Pancreas (tissue), 10 donors: ENCODE data around the gene MLH1. TPM values are rescaled to one million over a fixed set of nuclear protein-coding genes. Genes with fewer than 3 reads are reported as not detected.
A peak's percentile ranks its signal among the peaks of the same experiment; 100 is the strongest.

Experiments used
- ATAC-seq, 4 donors: fragments of 200-7000 bp; cut with Tn5 transposase; one replicate each; pipeline versions ENCODE4 v1.8.0 to v1.9.1; 2020; ENCODE audit warnings: mild to moderate bottlenecking in 4 of 4, moderate library complexity in 4 of 4
- DNase-seq, 6 donors: peaks; one replicate each; pipeline ENCODE4 v3.0.0-alpha.2; 2020
- FAIRE-seq: peaks from 2 replicates; lab custom pipeline; 2012; peaks lifted over from hg19 to GRCh38; lab: Jason Lieb, UNC
- H3K27ac ChIP-seq, 4 donors: fragments of 200-600 bp; sonication (generic); 1 replicate in 3 of 4; 2 replicates in 1 of 4; pipeline versions ENCODE4 v1.5.0 to v1.8.0; 2020
- H3K27me3 ChIP-seq, 4 donors: fragments of 200-600 bp; one replicate each; pipeline ENCODE4 v1.8.0; 2021
- H3K36me3 ChIP-seq, 3 donors: fragments of 200-600 bp; sonication (generic) in 1 of 3; one replicate each; pipeline versions ENCODE4 v1.5.0 to v1.8.0; 2020 to 2021
- H3K4me1 ChIP-seq, 3 donors: fragments of 200-600 bp; one replicate each; pipeline ENCODE4 v1.8.0; 2021
- H3K4me3 ChIP-seq, 4 donors: fragments of 200-600 bp; sonication (generic) in 2 of 4; one replicate each; pipeline versions ENCODE4 v1.5.0 to v1.8.0; 2020 to 2021
- H3K9me3 ChIP-seq, 4 donors: fragments of 200-600 bp; one replicate each; pipeline ENCODE4 v1.8.0; 2021
- WGBS, 2 donors: extraction: QIAGEN DNeasy Blood & Tissue Kit; methylation state at CpG; one replicate each; pipeline ENCODE4 v1.1.7; 2013; 5-methylcytosine and 5-hydroxymethylcytosine counted together
- intact Hi-C, 3 donors: fragments of 100-400 bp; cut with DNase I; formaldehyde crosslinking; loops; one replicate each; pipeline versions ENCODE4 v1.11.1 to v1.14.2; 2022
- polyA plus RNA-seq, 2 donors: library from polyadenylated mRNA; stranded (reverse); fragments of 200-250 nt; gene quantifications; one replicate each; pipeline ENCODE4 v1.2.3, GENCODE V29; 2013
- total RNA-seq, 6 donors: library from RNA; stranded (reverse); fragmentation: NEBNext Ultra II Directional in 4 of 6; extraction: Animal tissue kit (Norgen Biotek cat#: 25700) in 4 of 6; gene quantifications; one replicate each; pipeline versions ENCODE4 v1.2.1 to v1.2.4, GENCODE V29; 2021 to 2023
- TF ChIP-seq, protein P1 (sequence below), 4 donors: fragments of 200-600 bp; sonication (generic) in 3 of 4; IDR thresholded peaks; one replicate each; pipeline versions ENCODE4 v1.5.0 to v1.8.0; 2021; ENCODE audit warnings: antibody characterized with exemption in 4 of 4
- donor health status: healthy with polysubstance abuse.
- donor health status: DM: no; HTN: no; CAD: no; lungs with moderate emphysema.
- donor health status: DM: no; HTN: no; CAD: no.
- donor health status: control.
- donor health status: control.
- donor health status: Bipolar disorder and iron deficiency.
- donor health status: DM: yes; HTN: yes; CAD: no.
- donor health status: DM: no; HTN: no; CAD: no.
- donor health status: DM: no; HTN: no; CAD: no.
- donor health status: DM: yes; HTN: yes; CAD: no.

Gene MLH1
- total and polyA plus RNA-seq, 8 donors = 7.9 to 16.4 (median 13.3) TPM

DNA sequence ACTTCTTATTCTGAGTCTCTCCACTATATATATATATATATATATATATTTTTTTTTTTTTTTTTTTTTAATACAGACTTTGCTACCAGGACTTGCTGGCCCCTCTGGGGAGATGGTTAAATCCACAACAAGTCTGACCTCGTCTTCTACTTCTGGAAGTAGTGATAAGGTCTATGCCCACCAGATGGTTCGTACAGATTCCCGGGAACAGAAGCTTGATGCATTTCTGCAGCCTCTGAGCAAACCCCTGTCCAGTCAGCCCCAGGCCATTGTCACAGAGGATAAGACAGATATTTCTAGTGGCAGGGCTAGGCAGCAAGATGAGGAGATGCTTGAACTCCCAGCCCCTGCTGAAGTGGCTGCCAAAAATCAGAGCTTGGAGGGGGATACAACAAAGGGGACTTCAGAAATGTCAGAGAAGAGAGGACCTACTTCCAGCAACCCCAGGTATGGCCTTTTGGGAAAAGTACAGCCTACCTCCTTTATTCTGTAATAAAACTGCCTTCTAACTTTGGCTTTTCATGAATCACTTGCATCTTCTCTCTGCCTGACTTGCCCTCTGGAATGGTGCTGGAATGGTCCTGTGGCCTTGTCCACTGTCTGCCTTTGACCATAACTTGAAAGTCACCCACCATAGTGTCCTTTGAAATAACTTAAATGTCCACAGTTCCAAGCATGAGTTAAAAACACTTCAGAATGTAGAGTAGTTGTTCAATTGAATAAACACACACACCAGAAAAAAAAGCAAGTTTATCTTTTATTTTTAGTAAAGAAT lies 32.4 kb downstream of the MLH1 start:
- H3K27ac ChIP-seq = no peak overlapping the region
- ATAC-seq (no peak), DNase-seq (no peak), FAIRE-seq (no peak)
- H3K36me3 ChIP-seq = peaks cover 6 to 29% (median 21%) of the 10 kb centered on the region in 3 donors
- no peaks in the 10 kb centered on the region for H3K27me3 ChIP-seq
- intact Hi-C loops = loop anchor here in 1 of 3 donors (10.0 kb wide), 1 partner anchor 189 kb away; no protein-coding TSS in a partner anchor
- whole genome bisulfite sequencing, 2 donors = 96 to 97% methylated on average over 3 of the region's 3 CpGs
- H3K4me1 ChIP-seq = no peaks in the 10 kb centered on the region
- TF ChIP-seq, protein P1, sequence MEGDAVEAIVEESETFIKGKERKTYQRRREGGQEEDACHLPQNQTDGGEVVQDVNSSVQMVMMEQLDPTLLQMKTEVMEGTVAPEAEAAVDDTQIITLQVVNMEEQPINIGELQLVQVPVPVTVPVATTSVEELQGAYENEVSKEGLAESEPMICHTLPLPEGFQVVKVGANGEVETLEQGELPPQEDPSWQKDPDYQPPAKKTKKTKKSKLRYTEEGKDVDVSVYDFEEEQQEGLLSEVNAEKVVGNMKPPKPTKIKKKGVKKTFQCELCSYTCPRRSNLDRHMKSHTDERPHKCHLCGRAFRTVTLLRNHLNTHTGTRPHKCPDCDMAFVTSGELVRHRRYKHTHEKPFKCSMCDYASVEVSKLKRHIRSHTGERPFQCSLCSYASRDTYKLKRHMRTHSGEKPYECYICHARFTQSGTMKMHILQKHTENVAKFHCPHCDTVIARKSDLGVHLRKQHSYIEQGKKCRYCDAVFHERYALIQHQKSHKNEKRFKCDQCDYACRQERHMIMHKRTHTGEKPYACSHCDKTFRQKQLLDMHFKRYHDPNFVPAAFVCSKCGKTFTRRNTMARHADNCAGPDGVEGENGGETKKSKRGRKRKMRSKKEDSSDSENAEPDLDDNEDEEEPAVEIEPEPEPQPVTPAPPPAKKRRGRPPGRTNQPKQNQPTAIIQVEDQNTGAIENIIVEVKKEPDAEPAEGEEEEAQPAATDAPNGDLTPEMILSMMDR (IDR thresholded peaks at IDR 0.05) = no peak
- H3K9me3 ChIP-seq = no peaks in the 10 kb centered on the region
- H3K4me3 ChIP-seq = no peak overlapping the region

DNA sequence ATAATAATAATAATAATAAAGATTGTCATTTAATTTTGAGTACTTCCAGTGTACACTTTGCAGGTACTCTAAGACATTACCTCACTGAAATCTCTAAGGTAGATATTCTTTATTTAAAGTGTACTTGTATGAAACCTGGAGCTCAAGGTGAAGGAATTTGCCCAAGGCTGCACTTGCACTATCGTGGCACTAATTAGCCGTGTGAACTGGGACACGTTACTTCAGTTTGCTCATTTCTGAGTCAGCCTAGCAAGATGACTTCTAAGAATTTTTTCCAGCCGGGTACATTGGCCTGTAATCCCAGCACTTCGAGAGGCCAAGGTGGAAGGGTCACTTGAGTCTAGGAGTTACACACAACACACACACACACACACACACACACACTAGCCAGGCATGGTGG lies 33.5 kb downstream of the MLH1 start:
- FAIRE-seq = no peak
- no peak for DNase-seq
- H3K4me1 ChIP-seq = no peaks in the 10 kb centered on the region
- no peak overlapping the region for H3K27ac ChIP-seq
- H3K4me3 ChIP-seq = no peak overlapping the region
- 93 to 95% methylated on average over 5 of the region's 5 CpGs for WGBS, 2 donors
- H3K27me3 ChIP-seq = no peaks in the 10 kb centered on the region
- TF ChIP-seq, protein P1 (IDR thresholded peaks at IDR 0.05) = no peak
- peaks cover 1 to 21% (median 19%) of the 10 kb centered on the region in 3 donors for H3K36me3 ChIP-seq
- H3K9me3 ChIP-seq = no peaks in the 10 kb centered on the region
- intact Hi-C loops = loop anchor here in 1 of 3 donors (10.0 kb wide), 1 partner anchor 188 kb away; no protein-coding TSS in a partner anchor
- ATAC-seq = no peak

DNA sequence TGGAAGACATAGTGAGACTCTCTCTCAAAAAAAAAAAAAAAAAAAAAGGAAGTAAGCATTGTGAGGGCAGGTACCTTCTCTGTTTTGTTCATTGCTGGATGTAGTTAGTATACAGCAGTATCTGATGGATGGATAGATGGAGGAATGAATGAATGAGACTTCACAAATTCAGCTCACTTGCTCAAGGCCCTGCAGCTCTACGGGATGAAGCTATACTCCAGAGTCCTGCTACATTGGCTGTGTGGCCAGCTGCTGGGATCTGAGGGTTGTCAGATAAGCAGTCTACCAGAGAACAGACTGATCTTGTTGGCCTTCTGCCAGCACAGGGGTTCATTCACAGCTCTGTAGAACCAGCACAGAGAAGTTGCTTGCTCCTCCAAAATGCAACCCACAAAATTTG lies 35.0 kb downstream of the MLH1 start:
- WGBS, 2 donors = 28 to 46% methylated on average over 1 of the region's 1 CpG
- FAIRE-seq (no peak), ATAC-seq (peak in 1 of 4 donors; percentile 64), DNase-seq (peak in 3 of 6 donors; percentile 13 to 39 (median 24))
- no peak overlapping the region for H3K27ac ChIP-seq
- peaks cover 0 to 14% (median 13%) of the 10 kb centered on the region in 3 donors for H3K36me3 ChIP-seq
- H3K27me3 ChIP-seq = no peaks in the 10 kb centered on the region
- intact Hi-C loops = loop anchor here in 1 of 3 donors (10.0 kb wide), 1 partner anchor 186 kb away; no protein-coding TSS in a partner anchor
- no peaks in the 10 kb centered on the region for H3K4me1 ChIP-seq
- H3K4me3 ChIP-seq = no peak overlapping the region
- TF ChIP-seq, protein P1 (IDR thresholded peaks at IDR 0.05) = no peak
- no peaks in the 10 kb centered on the region for H3K9me3 ChIP-seq

DNA sequence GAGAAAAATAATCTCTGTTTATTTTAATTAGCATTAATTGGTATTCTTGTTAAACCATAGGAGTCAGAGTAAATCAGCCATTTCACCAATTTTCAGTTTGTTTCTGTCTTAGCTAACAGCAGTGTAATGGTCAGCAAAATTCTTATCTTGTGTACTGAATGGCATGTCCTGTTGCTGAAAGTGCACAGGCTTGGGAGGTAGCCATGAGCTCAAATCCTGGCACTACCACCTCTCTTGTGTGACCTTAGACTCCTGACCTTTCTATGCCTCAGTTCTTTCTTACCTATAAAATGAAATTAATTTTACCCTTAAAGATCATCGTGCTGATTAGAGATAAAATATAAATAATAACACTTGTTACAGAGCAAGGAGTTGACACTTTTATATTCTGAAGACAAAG lies 35.8 kb downstream of the MLH1 start:
- Histone ChIP-seq H3K4me3 (no peak overlapping the region), H3K4me1 (no peaks in the 10 kb centered on the region), H3K27ac (no peak overlapping the region), H3K27me3 (no peaks in the 10 kb centered on the region), H3K36me3 (peaks cover 0 to 13% (median 12%) of the 10 kb centered on the region in 3 donors), H3K9me3 (no peaks in the 10 kb centered on the region)
- WGBS, 2 donors = 70 to 86% methylated on average over 1 of the region's 1 CpG
- DNase-seq (no peak), FAIRE-seq (no peak), ATAC-seq (no peak)
- TF ChIP-seq, protein P1 (IDR thresholded peaks at IDR 0.05) = no peak
- intact Hi-C loops = loop anchor here in 1 of 3 donors (10.0 kb wide), 1 partner anchor 186 kb away; no protein-coding TSS in a partner anchor
